PC-9 (cell line): Measurements from ENCODE around the gene ATXN1. TPM values are rescaled to one million over a fixed set of nuclear protein-coding genes. Genes with fewer than 3 reads are reported as not detected.

Experiments
- BruUV-seq: library from RNA; stranded (reverse); fragments of 400-500 nt; replicated peaks from 2 replicates; lab custom pipeline; 2021; lab: Mats Ljungman, UMichigan
- CTCF ChIA-PET: fragments of 300-600 bp; sonication (Branson Sonifier 250); formaldehyde crosslinking; loops from one replicate; lab custom pipeline; 2022; ENCODE audit warnings: antibody characterized with exemption; lab: Charles Lee
- POLR2A ChIA-PET: fragments of 300-600 bp; sonication (Branson Sonifier 250); formaldehyde crosslinking; loops from one replicate; lab custom pipeline; 2022; ENCODE audit warnings: antibody characterized with exemption; ENCODE audit not compliant: unreplicated experiment; lab: Charles Lee
- DNase-seq, 2 experiments: peaks; one replicate each; pipeline versions ENCODE4 v3.0.0 to v3.0.0-alpha.2; 2015 to 2022; ENCODE audit warnings: mixed read lengths in 1 of 2
- H2AFZ ChIP-seq: fragments of 200-600 bp; sonication (generic); 2 replicates; pipeline ENCODE4 v1.8.1; 2017; ENCODE audit warnings: antibody characterized with exemption
- H3F3A ChIP-seq: fragments of 200-600 bp; sonication (generic); 2 replicates; pipeline ENCODE4 v1.8.1; 2017; ENCODE audit warnings: antibody characterized with exemption, mild to moderate bottlenecking, low read depth; ENCODE audit not compliant: insufficient read depth
- H3K27ac ChIP-seq: fragments of 200-600 bp; sonication (generic); 2 replicates; pipeline ENCODE4 v1.6.1; 2016; ENCODE audit warnings: mixed run types
- H3K27me3 ChIP-seq: fragments of 200-600 bp; sonication (generic); 2 replicates; pipeline ENCODE4 v1.6.1; 2016; ENCODE audit warnings: low read depth, mixed run types; ENCODE audit not compliant: insufficient read depth
- H3K36me3 ChIP-seq: fragments of 200-600 bp; sonication (generic); 2 replicates; pipeline ENCODE4 v1.6.1; 2016; ENCODE audit warnings: low read depth, mixed run types
- H3K4me1 ChIP-seq: fragments of 200-600 bp; sonication (generic); replicated peaks from 2 replicates; pipeline ENCODE4 v1.6.1; 2016; ENCODE audit warnings: mixed run types; ENCODE audit not compliant: insufficient read depth
- H3K4me2 ChIP-seq: fragments of 200-600 bp; sonication (generic); 2 replicates; pipeline ENCODE4 v1.6.1; 2017; ENCODE audit warnings: mixed run types
- H3K4me3 ChIP-seq: fragments of 200-600 bp; sonication (generic); 2 replicates; pipeline ENCODE4 v1.6.1; 2016; ENCODE audit warnings: mixed run types
- H3K79me2 ChIP-seq: fragments of 200-600 bp; sonication (generic); 2 replicates; pipeline ENCODE4 v1.6.1; 2017; ENCODE audit warnings: low read depth, mixed run types
- H3K9me2 ChIP-seq: fragments of 200-600 bp; sonication (generic); 2 replicates; pipeline ENCODE4 v1.8.1; 2017; ENCODE audit warnings: mild to moderate bottlenecking; ENCODE audit not compliant: insufficient read depth
- H3K9me3 ChIP-seq: fragments of 200-600 bp; sonication (generic); 2 replicates; pipeline ENCODE4 v1.8.1; 2016; ENCODE audit warnings: low read depth; ENCODE audit not compliant: insufficient read depth
- H4K20me1 ChIP-seq: fragments of 200-600 bp; sonication (generic); 2 replicates; pipeline ENCODE4 v1.8.1; 2017; ENCODE audit not compliant: insufficient read depth
- EZH2 ChIP-seq: fragments of 200-600 bp; sonication (generic); IDR thresholded peaks from 2 replicates; pipeline ENCODE4 v1.8.0; 2017; ENCODE audit warnings: antibody characterized with exemption, low read depth
- intact Hi-C: fragments of 100-400 bp; cut with micrococcal nuclease; formaldehyde crosslinking; loops from one replicate; pipeline ENCODE4 v1.10.0; 2022; ENCODE audit not compliant: unreplicated experiment
- total RNA-seq: library from RNA; stranded (reverse); gene quantifications from 2 replicates; pipeline ENCODE4 v1.2.3, GENCODE V29; 2021
- TF ChIP-seq, protein P1 (sequence below): fragments of 200-600 bp; sonication (generic); conservative IDR thresholded peaks from 2 replicates; pipeline ENCODE4 v1.6.1; 2017; ENCODE audit warnings: mixed run types, antibody characterized with exemption, mild to moderate bottlenecking, moderate library complexity

Gene ATXN1
- total RNA-seq, 1 experiment from 2014 or later = 42.7 TPM

GRCh38 chr6:16431106-16431505 is 330.2 kb downstream of the ATXN1 start:
- no TSS peak for BruUV-seq
- Histone ChIP-seq H3K79me2 (no peaks in the 10 kb centered on the region), H3F3A (no peaks in the 10 kb centered on the region), H3K4me2 (no peak overlapping the region), H3K9me2 (no peaks in the 10 kb centered on the region), H3K4me1 (no peaks in the 10 kb centered on the region), H3K4me3 (no peak overlapping the region), H4K20me1 (no peaks in the 10 kb centered on the region), H3K9me3 (no peaks in the 10 kb centered on the region), H3K27me3 (no peaks in the 10 kb centered on the region), H3K27ac (no peak overlapping the region), H3K36me3 (no peaks in the 10 kb centered on the region), H2AFZ (no peak overlapping the region)
- intact Hi-C loops = no loop called here
- POLR2A ChIA-PET = no interaction called here
- CTCF ChIA-PET = no interaction called here
- TF ChIP-seq, protein P1, sequence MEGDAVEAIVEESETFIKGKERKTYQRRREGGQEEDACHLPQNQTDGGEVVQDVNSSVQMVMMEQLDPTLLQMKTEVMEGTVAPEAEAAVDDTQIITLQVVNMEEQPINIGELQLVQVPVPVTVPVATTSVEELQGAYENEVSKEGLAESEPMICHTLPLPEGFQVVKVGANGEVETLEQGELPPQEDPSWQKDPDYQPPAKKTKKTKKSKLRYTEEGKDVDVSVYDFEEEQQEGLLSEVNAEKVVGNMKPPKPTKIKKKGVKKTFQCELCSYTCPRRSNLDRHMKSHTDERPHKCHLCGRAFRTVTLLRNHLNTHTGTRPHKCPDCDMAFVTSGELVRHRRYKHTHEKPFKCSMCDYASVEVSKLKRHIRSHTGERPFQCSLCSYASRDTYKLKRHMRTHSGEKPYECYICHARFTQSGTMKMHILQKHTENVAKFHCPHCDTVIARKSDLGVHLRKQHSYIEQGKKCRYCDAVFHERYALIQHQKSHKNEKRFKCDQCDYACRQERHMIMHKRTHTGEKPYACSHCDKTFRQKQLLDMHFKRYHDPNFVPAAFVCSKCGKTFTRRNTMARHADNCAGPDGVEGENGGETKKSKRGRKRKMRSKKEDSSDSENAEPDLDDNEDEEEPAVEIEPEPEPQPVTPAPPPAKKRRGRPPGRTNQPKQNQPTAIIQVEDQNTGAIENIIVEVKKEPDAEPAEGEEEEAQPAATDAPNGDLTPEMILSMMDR = no peak
- TF ChIP-seq EZH2 = no peak
- DNase-seq = no peak

GRCh38 chr6:16430391-16431089 is 330.7 kb downstream of the ATXN1 start:
- POLR2A ChIA-PET = no interaction called here
- Histone ChIP-seq H2AFZ (no peak overlapping the region), H3K4me2 (no peak overlapping the region), H3K36me3 (no peaks in the 10 kb centered on the region), H3K79me2 (no peaks in the 10 kb centered on the region), H3K4me1 (no peaks in the 10 kb centered on the region), H3K9me3 (no peaks in the 10 kb centered on the region), H3K27me3 (no peaks in the 10 kb centered on the region), H3F3A (no peaks in the 10 kb centered on the region), H4K20me1 (no peaks in the 10 kb centered on the region), H3K9me2 (no peaks in the 10 kb centered on the region), H3K4me3 (no peak overlapping the region), H3K27ac (no peak overlapping the region)
- intact Hi-C loops = no loop called here
- TF ChIP-seq, protein P1 = no peak
- no peak for TF ChIP-seq EZH2
- CTCF ChIA-PET = no interaction called here
- no peak for DNase-seq
- no TSS peak for BruUV-seq

- Histone ChIP-seq H4K20me1 (no peaks in the 10 kb centered on the region), H3K36me3 (no peaks in the 10 kb centered on the region), H3K27me3 (no peaks in the 10 kb centered on the region), H2AFZ (no peak overlapping the region), H3K9me3 (no peaks in the 10 kb centered on the region), H3F3A (no peaks in the 10 kb centered on the region), H3K4me3 (no peak overlapping the region), H3K4me1 (no peaks in the 10 kb centered on the region), H3K9me2 (no peaks in the 10 kb centered on the region), H3K27ac (no peak overlapping the region), H3K79me2 (no peaks in the 10 kb centered on the region), H3K4me2 (no peak overlapping the region)
- no TSS peak for BruUV-seq
- no peak for TF ChIP-seq EZH2
- TF ChIP-seq, protein P1 = no peak
- no peak for DNase-seq
- ChIA-PET CTCF (interaction anchor here (0.6 kb wide), 1 partner anchor 26 kb away, joined by 3 read pairs; no protein-coding TSS in a partner anchor), POLR2A (no interaction called here)
- intact Hi-C loops = no loop called here
Measured at GRCh38 chr6:16429669-16430068, 331.6 kb downstream of the ATXN1 start.
